Measurements from ENCODE around the gene GNAL. TPM values are rescaled to one million over a fixed set of nuclear protein-coding genes. Genes with fewer than 3 reads are reported as not detected.

Gene GNAL
- 6.7 to 7.8 TPM (median 6.8 TPM) in 5 replicates for total RNA-seq (2022; extraction: Qiagen RNA extraction; ENCODE audit: low read depth)

DNA sequence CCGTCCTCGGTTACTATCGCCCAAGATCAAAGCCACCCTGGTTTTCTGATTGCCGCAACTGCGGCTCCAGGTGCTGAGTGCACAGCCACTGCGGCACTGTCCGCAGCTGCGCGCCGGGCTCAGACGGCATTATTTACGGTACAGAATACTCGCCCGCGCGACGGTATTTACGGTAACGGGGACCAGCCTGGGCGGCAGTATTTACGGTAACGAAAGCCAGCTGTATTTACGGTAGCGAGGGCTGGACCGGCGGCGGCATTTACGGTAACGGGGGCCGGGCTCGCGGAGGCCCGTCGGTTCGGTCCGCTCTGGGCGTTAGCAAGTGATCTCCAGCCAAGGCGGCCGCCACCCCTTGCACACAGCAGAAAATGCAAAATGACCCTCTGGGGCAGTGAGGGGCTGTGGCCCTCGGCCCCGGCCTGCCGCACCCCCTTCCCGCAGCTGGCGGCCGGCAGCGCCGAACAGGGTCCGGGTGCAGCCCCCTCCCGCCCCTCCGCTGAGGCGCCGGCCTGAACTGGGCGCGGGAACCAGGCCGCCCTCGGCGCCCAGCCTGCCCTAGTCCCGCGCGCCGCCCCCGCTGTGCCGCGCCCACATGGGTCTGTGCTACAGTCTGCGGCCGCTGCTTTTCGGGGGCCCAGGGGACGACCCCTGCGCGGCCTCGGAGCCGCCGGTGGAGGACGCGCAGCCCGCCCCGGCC, at the start of gene GNAL:
Gene GNAL (plus strand): TSS at position 293 of the 697 bp plus-strand sequence. CDS start 300 bp downstream, at position 593.

GRCh38 chr18:11851146-11851805, 162.2 kb downstream of the GNAL start, which contains the start of gene CHMP1B:
CHMP1B (plus strand) TSS chr18:11851413; CDS start chr18:11851512, 99 bp downstream.

GRCh38 chr18:11908182-11909060, 219.4 kb downstream of the GNAL start, which contains the start of gene MPPE1:
MPPE1 (minus strand) TSS chr18:11908317; CDS start chr18:11897264, 11,053 bp downstream.

Other genes starting within 250 kb of the GNAL start
- not detected in 5 replicates for gene SLC35G4, start 79.7 kb upstream of the GNAL start, total RNA-seq (2022; extraction: Qiagen RNA extraction; ENCODE audit: low read depth)
- gene CHMP1B, start 162.1 kb downstream of the GNAL start, total RNA-seq (2022; extraction: Qiagen RNA extraction; ENCODE audit: low read depth) = 42.4 to 63.5 TPM (median 49.0 TPM) in 5 replicates
- gene MPPE1, start 219.1 kb downstream of the GNAL start, total RNA-seq (2022; extraction: Qiagen RNA extraction; ENCODE audit: low read depth) = 18.3 to 23.1 TPM (median 20.8 TPM) in 5 replicates

Data from A549 treated with DMSO at 1 μM for 4 hours (cell line).